Stimulated activated CD4-positive, alpha-beta T cell treated with anti-CD3 and anti-CD28 coated beads, Interleukin-15, amount 100 ng/mL, for 48 hours (primary cell): ENCODE data around the gene FAM149B1.
"Not testable (repeated sequence)": the region's sequence is repeated elsewhere in the genome, so short reads cannot be mapped to it uniquely, and the experiment has no call there.

ENCODE experiments used
- DNase-seq, 2 donors: peaks; one replicate each; pipeline ENCODE4 v3.0.0-alpha.2; 2020; ENCODE audit warnings: low read depth in 2 of 2

Gene FAM149B1

DNA sequence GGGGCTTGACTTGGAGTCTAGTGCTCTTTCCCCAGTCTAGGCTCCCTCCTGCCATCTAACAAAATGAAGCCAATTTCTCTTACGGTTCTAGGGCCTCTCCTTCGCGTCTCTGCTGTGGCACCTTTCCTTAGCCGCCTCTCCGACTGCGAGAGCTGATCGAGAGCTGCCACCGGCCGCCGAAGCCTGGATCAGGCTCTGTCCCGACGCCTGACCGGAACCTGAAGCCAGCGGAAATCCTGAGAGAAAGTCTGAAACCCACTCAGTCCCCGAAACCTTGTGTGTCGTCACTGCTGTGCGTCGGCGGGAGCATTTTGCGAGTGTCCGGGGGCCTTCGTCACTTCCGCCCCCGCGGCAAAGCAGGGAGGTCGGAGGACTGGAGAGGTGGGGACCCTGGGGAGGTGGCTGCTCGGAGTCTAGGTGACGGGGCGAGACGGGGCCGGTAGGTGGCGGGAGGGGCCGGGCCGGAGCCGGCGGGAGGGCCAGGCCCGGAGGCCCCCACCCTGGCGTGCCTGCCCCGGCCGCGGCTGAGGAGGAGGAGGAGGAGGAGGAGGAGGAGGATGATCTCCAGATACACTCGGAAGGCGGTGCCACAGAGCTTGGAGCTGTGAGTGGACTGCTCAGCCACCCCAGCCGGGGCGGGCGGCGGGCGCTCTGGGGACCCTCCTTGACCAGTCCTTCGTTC is at the start of gene FAM149B1, which contains the start of gene ECD:
Gene FAM149B1 (plus strand): TSS at position 337 of the 682 bp plus-strand sequence. CDS start 221 bp downstream, at position 558.
Gene ECD (minus strand): TSS at position 226 of the 682 bp plus-strand sequence. CDS start 4,071 bp downstream, outside the sequence.
- DNase-seq: peak; percentile 86 to 91

DNA sequence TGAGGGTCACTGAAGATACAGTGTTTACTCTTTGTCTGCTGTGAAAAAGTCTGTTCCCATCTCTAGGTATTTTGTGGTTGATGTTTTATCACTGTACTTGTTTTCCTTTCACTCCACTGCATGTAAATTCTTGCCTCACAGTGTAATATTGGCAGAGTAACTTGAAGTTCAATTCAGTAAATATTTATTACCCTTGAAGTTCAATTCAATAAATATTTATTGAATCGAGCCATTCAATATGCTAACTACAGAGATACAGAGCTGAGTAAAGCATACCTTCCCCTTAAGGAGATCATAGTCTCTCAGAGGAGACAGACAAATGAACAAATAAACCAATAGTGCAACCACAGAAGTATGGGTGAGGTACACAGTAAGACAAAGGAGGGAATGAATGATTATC is 48.5 kb upstream of the FAM149B1 start:
- DNase-seq: no peak

DNA sequence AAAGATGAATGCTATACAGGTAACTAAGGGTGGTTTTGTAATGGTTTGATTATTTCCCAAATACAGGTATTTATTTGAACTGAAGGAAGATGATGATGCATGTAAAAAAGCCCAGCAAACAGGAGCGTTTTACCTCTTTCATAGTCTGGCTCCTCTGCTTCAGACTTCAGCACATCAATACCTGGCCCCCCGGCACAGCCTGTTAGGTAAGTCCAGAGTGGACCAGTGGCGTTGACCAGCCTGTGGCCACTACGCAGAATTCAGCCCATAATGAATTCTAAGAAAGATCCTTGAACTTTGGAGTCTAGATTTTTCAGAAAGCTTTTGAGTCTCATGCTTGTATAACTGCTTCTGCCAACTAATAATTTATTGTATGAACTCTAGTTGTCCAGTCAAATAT is 48.0 kb upstream of the FAM149B1 start:
- DNase-seq: no peak

DNA sequence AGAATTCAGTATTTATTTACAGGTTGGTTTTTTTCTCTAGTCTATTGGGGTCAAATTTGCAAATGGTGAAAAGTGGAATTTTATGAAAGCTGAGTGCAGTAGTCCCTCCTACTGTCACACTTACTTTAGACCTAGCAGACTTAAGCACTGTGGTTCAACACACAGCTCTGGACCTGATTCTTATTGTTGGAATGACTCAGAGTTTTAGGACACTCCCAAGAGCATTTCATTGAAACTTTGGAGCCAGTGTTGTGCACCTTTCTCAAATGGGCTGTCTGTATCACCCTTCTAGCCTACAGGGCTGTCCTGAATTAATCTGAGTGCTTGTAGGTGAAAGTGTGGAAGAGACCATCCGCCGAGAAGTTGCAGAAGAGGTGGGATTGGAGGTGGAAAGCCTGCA is 41.6 kb upstream of the FAM149B1 start:
- DNase-seq: no peak

DNA sequence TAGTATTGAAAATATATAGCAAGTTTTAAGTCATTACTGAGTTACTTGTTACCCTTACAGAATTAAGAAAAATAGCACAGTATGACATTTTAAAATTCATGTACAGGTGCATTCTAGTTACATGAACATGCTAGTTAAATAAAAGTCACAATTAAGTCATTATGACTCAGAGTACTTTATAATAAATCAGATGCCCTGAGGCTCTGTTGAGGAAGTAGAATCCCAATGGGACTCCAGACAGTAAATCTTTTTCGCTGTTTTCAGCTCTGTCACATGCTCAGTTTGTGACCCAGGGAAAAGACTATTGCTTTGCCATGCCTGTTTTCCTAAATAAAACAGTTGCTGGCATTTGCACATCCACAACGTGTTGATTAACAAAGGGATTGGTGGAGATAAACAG is 36.6 kb upstream of the FAM149B1 start:
- no peak for DNase-seq

DNA sequence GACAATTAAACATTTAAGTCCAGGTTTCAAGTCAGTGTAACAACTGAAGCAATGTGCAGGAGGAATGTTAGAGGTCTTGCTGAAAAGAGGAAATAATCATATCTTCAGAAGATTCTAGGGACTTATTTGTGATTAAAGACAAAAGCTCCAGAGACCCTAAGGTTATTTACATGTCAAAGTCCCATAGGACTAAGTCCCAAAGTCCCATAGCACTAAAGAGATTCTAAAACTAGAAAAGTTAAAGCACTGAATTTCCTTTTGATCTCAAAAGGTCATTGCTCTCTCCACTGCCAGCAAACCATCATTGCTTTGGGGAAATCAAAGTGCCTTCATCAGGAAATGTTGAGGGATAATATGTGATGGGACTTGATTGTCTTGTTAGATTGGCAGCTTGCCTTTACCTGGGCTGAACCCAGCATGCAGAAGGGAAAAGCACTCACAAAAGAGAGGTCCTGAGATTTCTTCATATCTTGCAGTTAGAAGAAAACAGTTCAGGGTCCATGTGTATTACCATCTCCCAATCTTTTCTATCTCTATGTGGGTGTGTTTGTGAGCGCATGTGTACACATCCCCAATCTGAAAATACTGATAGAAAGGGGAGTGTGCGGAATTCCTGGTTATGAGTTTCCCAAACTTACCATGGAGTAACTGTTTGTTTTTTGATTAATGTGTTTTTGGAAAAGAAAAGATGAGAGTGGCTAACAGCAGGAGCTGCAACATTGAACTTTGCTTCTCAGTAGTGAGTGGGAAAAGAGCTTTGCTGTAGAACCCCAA is 35.8 kb upstream of the FAM149B1 start:
- DNase-seq: no peak

DNA sequence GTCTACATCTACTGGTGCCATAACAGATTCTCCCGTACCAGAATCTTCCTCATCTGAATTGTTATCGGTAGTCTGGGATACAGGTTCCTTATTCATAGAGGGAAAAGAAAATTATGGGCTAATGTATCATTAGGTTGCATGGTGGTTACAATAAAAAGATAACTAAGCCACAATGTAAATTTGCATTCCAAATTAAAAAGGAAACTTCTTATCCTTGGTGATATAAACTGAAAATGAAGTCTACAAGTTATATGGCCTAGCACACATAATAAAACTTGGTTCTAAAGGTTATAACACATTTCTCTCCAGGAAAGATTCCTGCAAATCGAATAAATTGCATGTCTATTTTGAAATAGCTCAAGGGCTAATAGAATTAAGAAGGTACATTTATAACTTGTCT is 33.2 kb upstream of the FAM149B1 start:
- no peak for DNase-seq

DNA sequence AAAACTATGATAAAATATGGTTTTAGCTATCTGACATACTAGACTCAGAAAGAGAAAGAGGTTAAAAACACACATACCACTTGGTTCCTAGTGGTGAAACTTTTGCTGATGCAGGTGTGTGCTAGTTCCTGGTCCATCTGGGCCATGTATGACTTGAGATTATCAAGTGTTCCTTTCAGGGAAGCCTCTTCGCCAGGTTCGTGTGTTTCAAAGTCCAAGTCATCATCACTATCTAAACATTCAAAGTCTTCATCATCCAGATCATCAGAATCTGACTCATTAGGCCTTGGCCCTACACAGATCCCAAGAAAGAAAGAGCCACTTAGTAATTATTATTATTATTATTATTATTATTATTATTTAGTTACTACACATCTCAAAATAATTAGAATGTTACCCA is 31.3 kb upstream of the FAM149B1 start:
- no peak for DNase-seq

DNA sequence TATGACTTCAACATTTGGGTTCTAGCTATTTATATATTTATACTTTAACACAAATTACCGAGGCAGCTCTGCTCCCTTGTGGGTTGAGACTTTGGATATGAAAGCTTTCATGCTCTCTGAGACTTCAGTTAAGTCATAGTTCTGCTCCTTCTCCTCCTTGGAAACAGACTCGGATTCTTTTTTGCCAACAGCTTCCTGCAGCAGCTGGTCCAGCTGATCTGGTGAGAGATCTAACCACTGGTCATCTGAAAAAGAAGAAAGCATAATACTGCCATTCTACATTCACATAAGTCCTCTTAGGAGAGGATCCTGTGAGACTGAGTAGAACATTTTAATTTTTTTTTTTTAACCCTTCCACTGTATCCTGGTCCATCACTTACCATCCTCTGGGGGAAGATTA is 28.7 kb upstream of the FAM149B1 start:
- DNase-seq: no peak

DNA sequence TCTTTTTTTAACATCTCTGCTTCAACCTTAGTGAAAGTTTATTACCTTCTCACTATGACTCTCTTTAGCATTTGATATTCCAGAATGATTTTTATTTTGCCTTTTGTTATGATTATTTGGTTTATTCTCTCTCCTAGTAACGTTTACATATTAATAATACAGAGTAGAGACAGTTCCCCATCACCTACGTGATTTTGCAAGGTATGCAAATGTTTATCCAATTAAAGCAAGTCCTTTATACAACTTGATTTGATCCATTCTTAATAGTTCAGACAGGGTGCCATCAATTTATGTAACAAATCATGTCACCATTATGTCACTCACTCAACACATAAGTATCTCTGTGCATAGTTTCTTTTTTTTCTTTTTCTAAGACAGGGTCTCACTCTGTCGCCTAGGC is 26.3 kb upstream of the FAM149B1 start:
- no peak for DNase-seq

DNA sequence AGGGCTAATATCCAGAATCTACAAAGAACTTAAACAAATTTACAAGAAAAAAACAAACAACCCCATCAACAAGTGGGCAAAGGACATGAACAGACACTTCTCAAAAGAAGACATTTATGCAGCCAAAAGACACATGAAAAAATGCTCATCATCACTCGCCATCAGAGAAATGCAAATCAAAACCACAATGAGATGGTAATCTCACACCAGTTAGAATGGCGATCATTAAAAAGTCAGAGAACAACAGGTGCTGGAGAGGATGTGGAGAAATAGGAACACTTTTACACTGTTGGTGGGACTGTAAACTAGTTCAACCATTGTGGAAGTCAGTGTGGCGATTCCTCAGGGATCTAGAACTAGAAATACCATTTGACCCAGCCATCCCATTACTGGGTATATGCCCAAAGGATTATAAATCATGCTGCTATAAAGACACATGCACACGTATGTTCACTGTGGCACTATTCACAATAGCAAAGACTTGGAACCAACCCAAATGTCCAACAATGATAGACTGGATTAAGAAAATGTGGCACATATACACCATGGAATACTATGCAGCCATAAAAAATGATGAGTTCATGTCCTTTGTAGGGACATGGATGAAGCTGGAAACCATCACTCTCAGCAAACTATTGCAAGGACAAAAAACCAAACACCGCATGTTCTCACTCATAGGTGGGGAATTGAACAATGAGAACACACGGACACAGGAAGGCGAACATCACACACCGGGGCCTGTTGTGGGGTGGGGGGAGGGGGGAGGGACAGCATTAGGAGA is 17.1 kb upstream of the FAM149B1 start:
- DNase-seq: not testable (repeated sequence)

DNA sequence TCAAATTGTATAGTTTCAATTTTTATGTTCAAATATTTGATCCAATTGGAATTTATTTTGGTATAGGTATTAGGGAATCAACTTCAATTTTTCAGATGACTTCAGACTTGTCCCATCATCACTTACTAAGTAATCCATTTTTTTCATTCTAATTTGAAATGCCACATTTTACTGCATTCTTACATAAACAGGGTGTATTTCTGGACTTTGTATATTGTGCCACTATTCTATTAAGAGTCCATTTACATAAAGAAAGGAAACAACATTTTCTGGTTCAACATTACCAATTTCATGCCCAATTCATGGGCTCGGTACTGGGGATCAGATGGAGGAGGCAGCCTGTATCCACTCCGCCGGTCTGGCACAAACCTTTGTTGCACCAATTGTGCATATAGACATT is 15.9 kb upstream of the FAM149B1 start:
- DNase-seq: no peak

DNA sequence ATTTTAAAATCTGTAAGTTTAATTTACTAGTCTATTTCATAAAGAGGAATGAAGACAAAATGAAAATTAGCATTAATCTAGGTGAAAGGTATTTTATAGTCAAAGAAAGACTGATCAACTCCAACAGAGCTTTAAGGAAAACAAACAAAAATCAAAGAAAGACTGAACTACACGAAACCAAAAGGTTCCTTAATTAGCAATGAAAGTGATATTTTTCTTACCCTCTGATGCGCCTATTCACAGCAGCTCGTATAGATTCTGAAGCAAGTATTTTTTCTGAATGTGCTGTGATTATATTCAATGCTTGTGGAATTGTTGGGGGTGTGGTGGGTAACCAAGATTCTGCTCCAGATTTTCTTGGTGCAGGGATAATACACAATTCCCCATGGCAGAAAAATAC is 11.9 kb upstream of the FAM149B1 start:
- no peak for DNase-seq

DNA sequence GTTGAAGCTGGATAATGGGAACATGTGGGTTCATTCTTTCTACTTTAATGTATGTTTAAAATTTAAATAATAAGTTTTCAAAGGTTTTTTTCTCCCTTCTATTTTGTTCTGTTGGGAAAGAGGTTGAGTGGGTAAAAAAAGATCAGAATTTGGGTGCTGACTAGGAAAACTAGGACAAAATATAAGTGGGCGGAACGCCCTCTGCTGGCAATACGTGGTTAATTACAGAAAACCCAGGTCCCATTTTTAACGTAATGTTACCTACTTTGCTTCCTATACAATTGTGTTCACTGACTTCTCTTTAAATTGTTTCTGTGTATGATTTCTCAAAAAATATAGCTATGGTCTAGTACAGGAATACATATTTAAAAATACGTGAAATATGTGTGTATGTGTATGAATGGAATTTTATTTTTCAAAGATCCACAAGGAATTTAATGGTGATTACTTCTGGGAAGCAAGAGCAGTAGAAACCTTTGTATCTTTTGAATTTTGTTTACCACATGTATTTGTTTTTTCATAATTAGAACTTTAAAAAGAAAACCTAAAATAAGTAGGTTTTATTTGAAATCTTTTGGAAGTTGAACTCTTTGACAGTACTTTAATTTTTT is 8.8 kb upstream of the FAM149B1 start:
- peak in 1 of 2 donors; percentile 30 for DNase-seq

DNA sequence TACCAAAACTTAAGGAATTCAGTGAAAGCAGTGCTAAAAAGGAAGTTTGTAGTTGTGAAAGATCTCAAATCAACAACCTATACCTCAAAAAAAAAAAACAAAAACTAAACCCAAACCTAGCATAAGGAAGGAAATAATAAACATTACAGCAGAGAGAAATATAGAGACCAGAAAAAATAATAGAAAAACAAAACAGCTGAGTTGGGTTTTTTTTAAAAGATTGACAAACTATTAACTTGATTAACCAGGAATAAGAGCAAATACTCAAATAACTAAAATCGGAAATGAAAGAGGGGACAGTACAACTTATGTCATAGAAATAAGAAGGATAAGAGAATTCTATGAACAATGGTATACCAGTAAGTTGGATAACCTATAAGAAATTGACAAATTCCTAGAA is 6.8 kb upstream of the FAM149B1 start:
- no peak for DNase-seq

DNA sequence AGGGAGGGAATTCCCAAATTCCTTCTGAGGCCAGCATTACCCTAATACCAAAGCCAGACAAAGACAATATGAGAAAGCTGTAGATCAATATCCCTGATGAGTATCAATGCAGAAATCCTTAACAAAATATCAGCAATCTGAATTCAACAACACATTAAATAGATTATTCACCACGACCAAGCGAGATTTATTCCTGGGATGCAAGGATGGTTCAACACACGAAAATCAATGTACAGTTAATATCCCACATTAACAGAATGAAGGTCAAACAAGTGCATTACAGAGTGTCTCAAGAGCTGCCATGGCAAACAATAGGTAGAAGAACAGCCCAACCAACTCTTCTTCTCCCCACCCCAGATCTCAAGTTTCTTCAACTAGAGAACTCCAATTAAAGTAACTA is 6.3 kb upstream of the FAM149B1 start:
- no peak for DNase-seq

DNA sequence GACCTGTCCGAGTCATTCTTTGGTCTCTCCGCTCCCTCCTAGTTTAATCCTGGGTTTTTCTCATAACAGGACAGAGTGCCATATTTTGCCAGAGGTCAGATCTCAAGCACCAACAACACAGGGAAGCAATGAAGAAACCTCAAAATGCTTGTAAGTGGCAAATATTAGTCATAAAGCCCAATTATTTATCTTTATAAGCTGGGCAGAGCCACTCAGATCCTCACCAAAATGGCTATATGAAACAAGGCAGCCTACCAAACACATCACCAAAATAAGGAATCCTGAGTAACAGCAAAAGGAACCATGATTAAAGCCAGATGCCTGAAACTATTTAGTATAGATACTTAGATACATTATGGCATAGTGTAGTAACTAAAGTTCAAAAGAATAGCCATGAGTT is 4.8 kb upstream of the FAM149B1 start:
- DNase-seq: no peak

DNA sequence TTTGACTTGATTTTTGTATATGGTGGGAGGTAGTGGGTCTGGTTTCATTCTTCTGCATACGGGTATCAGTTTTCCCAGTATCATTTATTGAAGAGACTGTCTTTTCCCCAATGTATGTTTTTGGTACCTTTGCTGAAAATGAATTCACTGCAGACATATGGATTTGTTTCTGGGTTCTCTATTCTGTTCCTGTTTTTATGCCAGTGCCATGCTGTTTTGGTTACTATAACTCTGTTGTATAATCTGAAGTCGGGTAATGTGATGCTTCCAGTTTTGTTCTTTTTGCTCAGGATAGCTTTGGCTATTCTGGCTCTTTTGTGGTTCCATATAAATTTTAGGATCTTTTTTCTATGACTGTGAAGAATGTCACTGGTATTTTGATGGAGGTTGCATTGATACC is 947 bp upstream of the FAM149B1 start:
- no peak for DNase-seq

DNA sequence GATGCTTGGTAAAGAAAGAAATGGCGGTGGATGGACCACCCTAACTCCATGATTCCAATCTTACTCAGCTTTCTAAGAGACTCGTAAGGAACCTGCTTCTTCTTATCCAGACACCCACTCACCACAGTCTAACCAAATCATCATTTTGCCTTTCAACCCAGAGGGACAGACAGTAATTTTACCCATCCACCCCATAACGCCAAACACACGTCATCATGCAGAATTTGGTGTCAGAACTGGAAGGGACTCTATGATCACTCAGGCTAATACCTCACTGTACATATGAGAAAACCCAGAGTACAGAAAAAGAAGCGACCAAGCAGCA is 499 bp upstream of the FAM149B1 start:
- peak; percentile 1 to 7 for DNase-seq

DNA sequence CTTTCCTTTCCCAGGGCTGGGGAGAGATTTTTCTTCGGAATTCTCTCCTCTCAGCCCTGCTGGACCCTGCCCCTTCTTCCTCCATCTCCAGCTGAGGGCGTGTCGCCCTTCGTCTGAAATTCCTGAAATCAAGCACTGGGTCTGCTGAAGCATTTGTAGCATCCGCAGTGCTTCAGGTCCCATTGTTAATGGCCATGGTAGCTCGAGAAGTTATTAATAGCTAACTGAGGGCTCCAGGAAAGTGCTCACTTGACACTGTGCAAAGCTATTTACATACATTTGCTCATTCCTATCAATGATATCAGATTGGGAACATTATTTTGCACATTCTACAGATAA is 515 bp downstream of the FAM149B1 start:
- DNase-seq: no peak

DNA sequence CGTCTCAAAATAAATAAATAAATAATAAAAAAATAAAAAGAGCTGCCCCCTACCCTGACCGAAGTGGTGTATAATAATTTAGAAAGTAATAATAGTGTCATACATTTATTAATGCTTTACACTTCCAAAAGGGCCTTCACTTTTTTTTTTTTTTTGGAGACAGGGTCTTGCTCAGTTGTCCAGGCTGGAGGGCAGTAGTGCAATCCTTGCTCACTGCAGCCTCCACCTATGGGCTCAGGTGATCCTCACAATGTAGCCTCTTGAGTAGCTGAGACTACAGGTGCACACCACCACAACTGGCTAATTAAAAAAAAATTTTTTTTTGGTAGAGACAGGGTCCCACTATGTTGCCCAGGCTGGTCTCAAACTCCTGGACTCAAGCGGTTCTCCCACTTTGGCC is 1.4 kb downstream of the FAM149B1 start:
- no peak for DNase-seq

DNA sequence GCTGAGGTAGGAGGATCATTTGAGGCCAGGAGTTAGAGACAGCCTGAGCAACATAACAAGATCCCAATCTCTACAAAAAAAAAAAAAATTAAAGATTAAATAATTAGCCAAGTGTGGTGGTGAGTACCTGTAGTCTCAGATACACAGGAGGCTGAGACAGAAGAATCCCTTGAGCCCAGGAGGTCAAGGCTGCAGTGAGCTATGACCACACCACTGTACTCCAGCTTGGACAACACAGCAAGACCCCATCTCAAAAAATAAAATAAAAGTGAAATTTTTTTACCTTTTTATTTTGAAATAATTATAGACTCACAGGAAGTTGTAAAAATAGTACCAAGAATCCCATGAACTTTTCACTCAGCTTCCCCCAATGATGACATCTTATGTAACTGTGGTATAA is 4.9 kb downstream of the FAM149B1 start:
- DNase-seq: no peak
